Body of pancreas (tissue), 4 donors: Measurements from ENCODE around the gene TENM4. TPM values are rescaled to one million over a fixed set of nuclear protein-coding genes. Genes with fewer than 3 reads are reported as not detected.

Experiments used
- ATAC-seq: fragments of 150-250 bp; one replicate; pipeline ENCODE4 v1.9.1; 2016
- DNase-seq, 4 donors: peaks; one replicate each; pipeline ENCODE4 v3.0.0-alpha.2; 2019
- H3K27ac ChIP-seq, 4 donors: fragments of 200-600 bp; sonication (generic); 1 replicate in 3 of 4; 2 replicates in 1 of 4; pipeline versions ENCODE4 v1.5.1 to v1.6.1; 2016 to 2019; ENCODE audit warnings: mild to moderate bottlenecking in 1 of 4, mixed read lengths in 1 of 4, moderate library complexity in 1 of 4
- H3K27me3 ChIP-seq, 2 donors: fragments of 200-600 bp; sonication (generic); one replicate each; pipeline ENCODE4 v1.6.0; 2016; ENCODE audit warnings: mild to moderate bottlenecking in 1 of 2
- H3K36me3 ChIP-seq, 2 donors: fragments of 200-600 bp; sonication (generic); replicated peaks in 1 of 2; 2 replicates each; pipeline ENCODE4 v1.5.1; 2016; ENCODE audit warnings: low read depth in 2 of 2; ENCODE audit not compliant: insufficient read depth in 1 of 2
- H3K4me1 ChIP-seq: fragments of 200-600 bp; sonication (generic); one replicate; pipeline ENCODE4 v1.6.0; 2016
- H3K4me3 ChIP-seq, 2 donors: fragments of 200-600 bp; sonication (generic); 1 replicate in 1 of 2; 2 replicates in 1 of 2; pipeline ENCODE4 v1.5.1; 2016 to 2019
- H3K9me3 ChIP-seq, 3 donors: fragments of 200-600 bp; sonication (generic); 1 replicate in 2 of 3; 2 replicates in 1 of 3; pipeline ENCODE4 v1.5.1; 2016
- POLR2A ChIP-seq, 3 donors: fragments of 450-650 bp; IDR thresholded peaks; one replicate each; pipeline ENCODE4 v1.6.1; 2016; ENCODE audit warnings: antibody characterized with exemption in 3 of 3, mild to moderate bottlenecking in 2 of 3
- WGBS, 2 donors: methylation state at CpG; one replicate each; pipeline ENCODE4 v1.1.5; 2017; 5-methylcytosine and 5-hydroxymethylcytosine counted together
- intact Hi-C: fragments of 100-400 bp; cut with DNase I; formaldehyde crosslinking; loops from one replicate; pipeline ENCODE4 v1.15.1; 2023
- total RNA-seq, 2 donors: library from RNA; depleted of rRNA; stranded (reverse); fragments of >200 nt; gene quantifications; one replicate each; pipeline ENCODE4 v1.1.0, GENCODE V29; 2016
- TF ChIP-seq, protein P1 (sequence below), 7 experiments: fragments of 450-650 bp in 4 of 7; fragments of 200-600 bp in 3 of 7; sonication (generic) in 3 of 7; IDR thresholded peaks; one replicate each; pipeline ENCODE4 v1.5.1; 2016 to 2019; ENCODE audit warnings: antibody characterized with exemption in 7 of 7

The TENM4 gene
- total RNA-seq, 2 donors from 2014 or later = 0.78 to 6.6 TPM

GRCh38 chr11:79052544-79052943 is 388.3 kb downstream of the TENM4 start:
- 29 to 40% methylated on average over 3 of the region's 3 CpGs for WGBS, 2 donors
- TF ChIP-seq POLR2A (IDR thresholded peaks at IDR 0.05) = no peak
- TF ChIP-seq, protein P1, sequence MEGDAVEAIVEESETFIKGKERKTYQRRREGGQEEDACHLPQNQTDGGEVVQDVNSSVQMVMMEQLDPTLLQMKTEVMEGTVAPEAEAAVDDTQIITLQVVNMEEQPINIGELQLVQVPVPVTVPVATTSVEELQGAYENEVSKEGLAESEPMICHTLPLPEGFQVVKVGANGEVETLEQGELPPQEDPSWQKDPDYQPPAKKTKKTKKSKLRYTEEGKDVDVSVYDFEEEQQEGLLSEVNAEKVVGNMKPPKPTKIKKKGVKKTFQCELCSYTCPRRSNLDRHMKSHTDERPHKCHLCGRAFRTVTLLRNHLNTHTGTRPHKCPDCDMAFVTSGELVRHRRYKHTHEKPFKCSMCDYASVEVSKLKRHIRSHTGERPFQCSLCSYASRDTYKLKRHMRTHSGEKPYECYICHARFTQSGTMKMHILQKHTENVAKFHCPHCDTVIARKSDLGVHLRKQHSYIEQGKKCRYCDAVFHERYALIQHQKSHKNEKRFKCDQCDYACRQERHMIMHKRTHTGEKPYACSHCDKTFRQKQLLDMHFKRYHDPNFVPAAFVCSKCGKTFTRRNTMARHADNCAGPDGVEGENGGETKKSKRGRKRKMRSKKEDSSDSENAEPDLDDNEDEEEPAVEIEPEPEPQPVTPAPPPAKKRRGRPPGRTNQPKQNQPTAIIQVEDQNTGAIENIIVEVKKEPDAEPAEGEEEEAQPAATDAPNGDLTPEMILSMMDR (IDR thresholded peaks at IDR 0.05) = peak in 1 of 7 experiments; percentile 19
- H3K27me3 ChIP-seq = no peaks in the 10 kb centered on the region
- H3K27ac ChIP-seq = no peak overlapping the region
- H3K4me3 ChIP-seq = no peak overlapping the region
- no peaks in the 10 kb centered on the region for H3K9me3 ChIP-seq
- DNase-seq = peak in 2 of 4 donors; percentile 21
- H3K4me1 ChIP-seq = no peaks in the 10 kb centered on the region
- H3K36me3 ChIP-seq = no peaks in the 10 kb centered on the region
- no peak for ATAC-seq
- intact Hi-C loops = no loop called here

DNA sequence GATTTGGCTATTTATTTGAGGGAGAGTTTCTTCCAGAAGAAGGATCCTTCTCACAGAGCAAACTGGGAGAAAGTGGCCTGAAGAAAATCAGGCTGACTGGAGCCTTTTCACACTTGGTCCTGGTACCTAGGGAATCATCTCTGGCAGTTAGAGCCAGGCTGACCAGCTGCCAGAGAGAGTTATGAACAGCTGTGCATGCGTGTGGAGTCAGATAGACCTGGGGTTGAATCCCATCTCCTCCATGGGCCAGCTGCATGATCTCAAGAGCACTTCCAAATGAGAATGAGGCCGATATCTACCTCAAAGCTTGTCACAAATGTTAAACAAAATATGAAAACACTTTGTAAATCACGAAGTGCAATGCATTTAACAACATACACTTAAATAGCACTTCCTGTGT is 390.0 kb downstream of the TENM4 start:
- ATAC-seq = no peak
- DNase-seq = no peak
- Histone ChIP-seq H3K27me3 (no peaks in the 10 kb centered on the region), H3K9me3 (no peaks in the 10 kb centered on the region), H3K4me3 (no peak overlapping the region), H3K27ac (no peak overlapping the region), H3K36me3 (no peaks in the 10 kb centered on the region), H3K4me1 (peaks cover 4% of the 10 kb centered on the region)
- TF ChIP-seq POLR2A (IDR thresholded peaks at IDR 0.05) = no peak
- TF ChIP-seq, protein P1 (IDR thresholded peaks at IDR 0.05) = no peak
- intact Hi-C loops = no loop called here
- WGBS, 2 donors = 36 to 45% methylated on average over 3 of the region's 3 CpGs

DNA sequence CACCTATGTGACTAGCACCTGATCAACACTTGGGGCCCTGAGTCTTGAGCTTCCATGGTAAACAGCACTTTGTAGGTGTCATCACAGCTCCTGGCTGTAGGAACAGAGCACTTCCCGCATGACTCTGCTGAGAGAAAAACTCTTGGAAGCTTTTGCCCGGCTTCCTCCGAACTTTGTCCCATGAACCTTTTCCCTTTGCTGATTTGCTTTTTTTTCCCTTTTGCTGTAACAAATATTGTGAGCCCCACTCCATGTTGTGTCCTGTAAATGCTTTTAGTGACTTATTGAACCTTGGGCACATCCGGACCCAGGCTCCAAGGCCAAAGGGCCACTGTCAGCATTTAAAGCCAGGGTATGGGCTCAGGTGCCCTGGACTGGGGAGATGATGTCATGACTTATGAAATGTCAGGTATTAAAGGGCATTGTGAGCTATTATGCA is 391.1 kb downstream of the TENM4 start:
- H3K27ac ChIP-seq = no peak overlapping the region
- intact Hi-C loops = no loop called here
- no peak for ATAC-seq
- no peak for DNase-seq
- no peaks in the 10 kb centered on the region for H3K36me3 ChIP-seq
- H3K9me3 ChIP-seq = no peaks in the 10 kb centered on the region
- 89 to 96% methylated on average over 4 of the region's 4 CpGs for WGBS, 2 donors
- TF ChIP-seq, protein P1 (IDR thresholded peaks at IDR 0.05) = no peak
- no peak for TF ChIP-seq POLR2A (IDR thresholded peaks at IDR 0.05)
- H3K4me1 ChIP-seq = peaks cover 11% of the 10 kb centered on the region
- H3K4me3 ChIP-seq = no peak overlapping the region
- H3K27me3 ChIP-seq = no peaks in the 10 kb centered on the region

- H3K4me1 ChIP-seq = peaks cover 21% of the 10 kb centered on the region
- H3K36me3 ChIP-seq = no peaks in the 10 kb centered on the region
- no peak overlapping the region for H3K4me3 ChIP-seq
- no peaks in the 10 kb centered on the region for H3K9me3 ChIP-seq
- no peaks in the 10 kb centered on the region for H3K27me3 ChIP-seq
- DNase-seq (no peak), ATAC-seq (no peak)
- 58 to 70% methylated on average over 1 of the region's 1 CpG for WGBS, 2 donors
- TF ChIP-seq POLR2A (IDR thresholded peaks at IDR 0.05) = no peak
- TF ChIP-seq, protein P1 (IDR thresholded peaks at IDR 0.05) = no peak
- H3K27ac ChIP-seq = no peak overlapping the region
- intact Hi-C loops = no loop called here
Measured at GRCh38 chr11:79047980-79048379, 392.9 kb downstream of the TENM4 start.

DNA sequence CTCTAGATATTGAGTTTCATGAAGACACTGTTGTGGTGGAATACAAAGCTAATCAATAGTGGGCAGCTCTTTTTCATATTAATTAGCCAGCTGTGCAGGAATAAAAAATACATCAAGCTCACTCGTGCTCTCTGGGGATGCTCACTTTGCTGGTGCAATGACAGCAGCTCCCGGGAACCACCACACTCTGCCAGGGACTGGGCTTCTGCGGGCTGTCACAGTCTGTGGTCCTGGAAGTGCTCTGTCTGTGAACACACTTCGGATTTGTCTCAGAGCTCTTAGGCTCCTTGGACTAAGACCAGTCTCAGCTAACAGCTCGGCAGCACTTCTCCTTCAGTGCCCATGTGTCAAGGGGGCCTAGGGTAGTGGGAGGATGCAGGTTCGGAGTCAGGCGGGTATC is 393.5 kb downstream of the TENM4 start:
- H3K27me3 ChIP-seq = no peaks in the 10 kb centered on the region
- ATAC-seq (no peak), DNase-seq (no peak)
- H3K36me3 ChIP-seq = no peaks in the 10 kb centered on the region
- peaks cover 21% of the 10 kb centered on the region for H3K4me1 ChIP-seq
- WGBS, 2 donors = 66 to 67% methylated on average over 5 to 7 of the region's 7 CpGs
- no peak overlapping the region for H3K27ac ChIP-seq
- TF ChIP-seq, protein P1 (IDR thresholded peaks at IDR 0.05) = no peak
- TF ChIP-seq POLR2A (IDR thresholded peaks at IDR 0.05) = no peak
- no peak overlapping the region for H3K4me3 ChIP-seq
- no peaks in the 10 kb centered on the region for H3K9me3 ChIP-seq
- intact Hi-C loops = no loop called here
